ENCODE results near the gene MCC.

DNA sequence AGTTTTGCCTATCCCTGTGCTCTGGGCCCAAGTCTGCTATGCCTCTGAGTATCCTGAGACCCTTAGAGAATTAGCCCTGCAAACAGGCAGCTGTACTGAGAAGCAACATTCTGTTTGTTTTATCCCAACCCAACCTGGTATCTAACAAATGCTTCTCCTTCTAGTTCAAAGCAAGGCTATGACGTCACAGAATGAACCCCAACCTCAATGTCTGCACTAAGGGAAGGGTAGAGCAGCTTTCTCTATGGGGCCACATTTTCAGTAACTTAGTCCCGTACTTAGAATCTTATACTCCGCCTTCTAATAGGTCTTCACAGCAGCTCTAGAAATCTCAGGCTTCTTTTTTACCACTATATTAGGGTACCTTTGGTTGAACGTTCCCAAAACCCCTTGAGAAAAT, 223.1 kb downstream of the MCC start:
- TF ChIP-seq ZNF423 (tag by site-specific recombination; IDR thresholded peaks at IDR 0.05) (no peak), ZSCAN30 (tag by site-specific recombination; IDR thresholded peaks at IDR 0.05) (no peak)
- TF ChIP-seq, protein P1, sequence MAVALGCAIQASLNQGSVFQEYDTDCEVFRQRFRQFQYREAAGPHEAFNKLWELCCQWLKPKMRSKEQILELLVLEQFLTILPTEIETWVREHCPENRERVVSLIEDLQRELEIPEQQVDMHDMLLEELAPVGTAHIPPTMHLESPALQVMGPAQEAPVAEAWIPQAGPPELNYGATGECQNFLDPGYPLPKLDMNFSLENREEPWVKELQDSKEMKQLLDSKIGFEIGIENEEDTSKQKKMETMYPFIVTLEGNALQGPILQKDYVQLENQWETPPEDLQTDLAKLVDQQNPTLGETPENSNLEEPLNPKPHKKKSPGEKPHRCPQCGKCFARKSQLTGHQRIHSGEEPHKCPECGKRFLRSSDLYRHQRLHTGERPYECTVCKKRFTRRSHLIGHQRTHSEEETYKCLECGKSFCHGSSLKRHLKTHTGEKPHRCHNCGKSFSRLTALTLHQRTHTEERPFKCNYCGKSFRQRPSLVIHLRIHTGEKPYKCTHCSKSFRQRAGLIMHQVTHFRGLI (tag by site-specific recombination; IDR thresholded peaks at IDR 0.05), result no peak
- TF ChIP-seq, protein P2, sequence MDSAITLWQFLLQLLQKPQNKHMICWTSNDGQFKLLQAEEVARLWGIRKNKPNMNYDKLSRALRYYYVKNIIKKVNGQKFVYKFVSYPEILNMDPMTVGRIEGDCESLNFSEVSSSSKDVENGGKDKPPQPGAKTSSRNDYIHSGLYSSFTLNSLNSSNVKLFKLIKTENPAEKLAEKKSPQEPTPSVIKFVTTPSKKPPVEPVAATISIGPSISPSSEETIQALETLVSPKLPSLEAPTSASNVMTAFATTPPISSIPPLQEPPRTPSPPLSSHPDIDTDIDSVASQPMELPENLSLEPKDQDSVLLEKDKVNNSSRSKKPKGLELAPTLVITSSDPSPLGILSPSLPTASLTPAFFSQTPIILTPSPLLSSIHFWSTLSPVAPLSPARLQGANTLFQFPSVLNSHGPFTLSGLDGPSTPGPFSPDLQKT (IDR thresholded peaks at IDR 0.05; ENCODE audit: borderline replicate concordance, low read depth, low read length), result no peak
- TF ChIP-seq, protein P3, sequence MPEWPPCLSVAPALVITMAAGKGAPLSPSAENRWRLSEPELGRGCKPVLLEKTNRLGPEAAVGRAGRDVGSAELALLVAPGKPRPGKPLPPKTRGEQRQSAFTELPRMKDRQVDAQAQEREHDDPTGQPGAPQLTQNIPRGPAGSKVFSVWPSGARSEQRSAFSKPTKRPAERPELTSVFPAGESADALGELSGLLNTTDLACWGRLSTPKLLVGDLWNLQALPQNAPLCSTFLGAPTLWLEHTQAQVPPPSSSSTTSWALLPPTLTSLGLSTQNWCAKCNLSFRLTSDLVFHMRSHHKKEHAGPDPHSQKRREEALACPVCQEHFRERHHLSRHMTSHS (tag by site-specific recombination; IDR thresholded peaks at IDR 0.05), result no peak
- TF ChIP-seq, protein P4, sequence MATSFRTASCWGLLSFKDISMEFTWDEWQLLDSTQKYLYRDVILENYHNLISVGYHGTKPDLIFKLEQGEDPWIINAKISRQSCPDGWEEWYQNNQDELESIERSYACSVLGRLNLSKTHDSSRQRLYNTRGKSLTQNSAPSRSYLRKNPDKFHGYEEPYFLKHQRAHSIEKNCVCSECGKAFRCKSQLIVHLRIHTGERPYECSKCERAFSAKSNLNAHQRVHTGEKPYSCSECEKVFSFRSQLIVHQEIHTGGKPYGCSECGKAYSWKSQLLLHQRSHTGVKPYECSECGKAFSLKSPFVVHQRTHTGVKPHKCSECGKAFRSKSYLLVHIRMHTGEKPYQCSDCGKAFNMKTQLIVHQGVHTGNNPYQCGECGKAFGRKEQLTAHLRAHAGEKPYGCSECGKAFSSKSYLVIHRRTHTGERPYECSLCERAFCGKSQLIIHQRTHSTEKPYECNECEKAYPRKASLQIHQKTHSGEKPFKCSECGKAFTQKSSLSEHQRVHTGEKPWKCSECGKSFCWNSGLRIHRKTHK (tag by site-specific recombination; IDR thresholded peaks at IDR 0.05), result no peak
- TF ChIP-seq, protein P5, sequence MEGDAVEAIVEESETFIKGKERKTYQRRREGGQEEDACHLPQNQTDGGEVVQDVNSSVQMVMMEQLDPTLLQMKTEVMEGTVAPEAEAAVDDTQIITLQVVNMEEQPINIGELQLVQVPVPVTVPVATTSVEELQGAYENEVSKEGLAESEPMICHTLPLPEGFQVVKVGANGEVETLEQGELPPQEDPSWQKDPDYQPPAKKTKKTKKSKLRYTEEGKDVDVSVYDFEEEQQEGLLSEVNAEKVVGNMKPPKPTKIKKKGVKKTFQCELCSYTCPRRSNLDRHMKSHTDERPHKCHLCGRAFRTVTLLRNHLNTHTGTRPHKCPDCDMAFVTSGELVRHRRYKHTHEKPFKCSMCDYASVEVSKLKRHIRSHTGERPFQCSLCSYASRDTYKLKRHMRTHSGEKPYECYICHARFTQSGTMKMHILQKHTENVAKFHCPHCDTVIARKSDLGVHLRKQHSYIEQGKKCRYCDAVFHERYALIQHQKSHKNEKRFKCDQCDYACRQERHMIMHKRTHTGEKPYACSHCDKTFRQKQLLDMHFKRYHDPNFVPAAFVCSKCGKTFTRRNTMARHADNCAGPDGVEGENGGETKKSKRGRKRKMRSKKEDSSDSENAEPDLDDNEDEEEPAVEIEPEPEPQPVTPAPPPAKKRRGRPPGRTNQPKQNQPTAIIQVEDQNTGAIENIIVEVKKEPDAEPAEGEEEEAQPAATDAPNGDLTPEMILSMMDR (tag by site-specific recombination; IDR thresholded peaks at IDR 0.05), result no peak
